ENCODE data around the gene SLC11A1.

GRCh38 chr2:218405086-218405745 lies 23.1 kb downstream of the SLC11A1 start:
- TF ChIP-seq ZBTB1 (tag by site-specific recombination; IDR thresholded peaks at IDR 0.05) (no peak), ZNF114 (tag by site-specific recombination; IDR thresholded peaks at IDR 0.05) (no peak), ZNF292 (tag by site-specific recombination; IDR thresholded peaks at IDR 0.05; ENCODE audit: borderline replicate concordance, low read depth) (no peak), CTCF (tag by site-specific recombination; IDR thresholded peaks at IDR 0.05) (no peak), ZNF354C (tag by site-specific recombination; IDR thresholded peaks at IDR 0.05; ENCODE audit: borderline replicate concordance, low read depth) (no peak), ZEB2 (tag by site-specific recombination; IDR thresholded peaks at IDR 0.05) (no peak)
